GM11168 (cell line): ENCODE measurements around the gene NTM.
"Not testable (repeated sequence)": the region's sequence is repeated elsewhere in the genome, so short reads cannot be mapped to it uniquely, and the experiment has no call there.

Experiments used
- in situ Hi-C: fragments of 300-500 bp; cut with MboI; formaldehyde crosslinking; loops from one replicate; pipeline ENCODE4 v1.12.0; 2022; ENCODE audit warnings: low sequenced_read_pairs; ENCODE audit not compliant: unreplicated experiment

NTM gene

DNA sequence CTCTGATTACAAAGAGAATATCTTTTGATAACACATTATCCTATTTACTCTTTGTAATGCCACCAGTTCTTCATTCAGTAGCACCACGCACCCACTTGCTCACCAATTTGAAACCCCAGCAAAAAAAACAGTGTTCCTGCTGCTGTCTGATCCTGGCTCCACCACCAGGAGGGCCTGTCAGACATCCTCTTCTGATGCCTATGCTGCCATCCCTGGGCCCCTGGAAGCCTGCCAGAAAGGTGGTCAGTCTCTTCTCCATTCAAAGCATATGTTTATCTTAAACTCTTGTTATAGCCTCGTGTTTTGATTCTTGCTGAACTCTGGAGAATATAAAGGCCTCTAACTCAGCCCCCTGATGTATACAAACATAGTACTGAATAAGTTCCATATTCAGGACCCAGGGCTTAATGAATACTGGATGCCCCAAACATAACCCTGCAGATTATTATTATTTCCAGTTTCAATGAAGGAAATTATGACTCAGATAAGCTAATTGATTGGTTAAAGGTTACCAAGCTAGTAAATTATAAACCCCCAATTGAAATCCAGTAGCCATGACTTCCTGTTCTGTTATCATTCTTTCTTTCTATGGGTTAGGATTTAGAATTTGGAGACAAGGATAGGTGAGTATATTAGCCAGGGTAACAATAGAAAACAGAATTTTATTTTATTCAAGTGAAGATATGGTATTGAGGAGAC, 116.7 kb downstream of the NTM start:
- in situ Hi-C loops, result no loop called here

DNA sequence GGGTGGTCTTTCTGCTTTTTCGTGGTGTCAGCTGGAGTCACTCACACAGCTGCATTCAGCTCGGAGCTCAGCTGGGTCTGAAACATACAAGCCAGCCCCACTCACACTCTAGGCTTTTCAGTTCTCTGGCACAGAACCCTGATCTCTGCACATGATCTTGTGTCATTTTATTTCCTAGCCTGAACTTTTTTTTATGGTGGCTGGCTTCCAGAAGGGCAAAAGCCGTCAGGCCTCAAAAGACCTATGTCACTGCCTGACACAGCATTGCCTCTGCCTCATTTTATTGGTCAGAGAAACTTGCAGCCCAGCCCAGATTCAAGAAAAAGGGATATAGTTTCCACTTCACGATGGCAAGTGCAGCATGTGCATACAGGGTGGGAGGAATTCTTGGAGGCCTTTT, 117.8 kb downstream of the NTM start:
- in situ Hi-C loops, result no loop called here

DNA sequence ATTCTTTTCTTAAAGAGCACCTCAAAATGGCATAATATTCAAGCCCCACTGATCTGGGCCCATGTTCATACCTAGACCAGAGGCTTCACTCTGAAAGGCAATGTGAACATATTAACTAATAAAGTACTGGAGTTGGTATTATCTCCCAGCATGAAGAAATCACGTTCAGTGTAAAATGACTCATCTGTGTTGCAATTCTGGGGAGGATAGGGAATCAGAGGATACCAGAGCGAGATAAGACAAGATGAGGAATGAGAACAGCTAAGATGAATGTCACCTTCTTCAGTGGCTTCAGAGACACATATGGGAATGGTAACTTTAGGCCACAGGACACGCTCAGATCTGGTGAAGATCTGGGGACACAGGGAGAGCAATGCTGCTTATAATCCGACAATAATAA, 121.1 kb downstream of the NTM start:
- in situ Hi-C loops, result no loop called here

GRCh38 chr11:131495423-131495822, 125.0 kb downstream of the NTM start:
- in situ Hi-C loops, result no loop called here

GRCh38 chr11:131497686-131498085, 127.3 kb downstream of the NTM start:
- in situ Hi-C loops, result not testable (repeated sequence)

DNA sequence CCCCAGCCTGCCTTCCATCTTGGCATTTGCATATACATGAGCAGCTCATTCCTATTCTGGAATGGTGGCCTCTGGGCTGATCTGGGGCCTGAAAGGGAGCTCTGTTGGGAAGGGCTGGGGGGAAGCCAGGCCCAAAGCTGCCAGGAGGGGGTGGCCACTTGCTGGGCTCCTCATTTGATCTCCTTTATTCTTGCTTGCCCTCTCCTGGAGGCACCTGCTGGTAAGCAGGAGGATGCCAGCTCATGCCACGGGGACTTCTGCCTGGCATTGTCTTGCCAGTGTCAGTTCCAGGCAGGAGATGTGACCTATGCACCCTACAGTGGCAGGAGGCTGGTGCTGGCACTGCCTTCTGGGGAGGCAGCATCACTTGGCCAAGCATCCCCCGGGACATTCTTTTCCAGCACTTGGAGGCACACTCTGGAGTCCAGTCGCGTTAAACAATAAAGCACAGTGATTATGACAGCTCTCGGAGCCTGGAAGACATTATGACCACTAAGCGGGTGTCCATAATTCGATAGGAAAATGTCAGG, 128.3 kb downstream of the NTM start:
- in situ Hi-C loops, result no loop called here

DNA sequence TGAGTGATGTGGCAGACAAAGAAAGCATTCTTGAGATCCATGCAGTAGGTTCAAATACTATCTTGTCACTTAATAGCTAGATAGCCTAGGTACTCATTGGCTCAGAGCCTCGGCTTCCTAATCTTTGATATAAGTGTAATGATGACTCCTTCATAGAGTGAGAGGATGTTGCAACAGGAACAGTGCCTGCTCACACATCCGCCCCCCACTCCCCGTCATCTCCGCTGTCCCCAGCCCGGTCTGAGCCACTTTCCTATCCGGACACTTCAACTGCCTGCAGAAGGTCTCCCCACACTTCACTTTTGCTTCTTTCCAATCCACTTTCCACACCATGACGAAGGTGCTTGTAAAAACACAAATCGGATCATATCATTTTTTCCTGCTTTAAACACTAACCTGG, 128.8 kb downstream of the NTM start:
- in situ Hi-C loops, result no loop called here

- in situ Hi-C loops, result loop anchor here (25.0 kb wide), 1 partner anchor 441 kb away; no protein-coding TSS in a partner anchor
These were observed 132.6 kb downstream of the NTM start for GRCh38 chr11:131503017-131503416.

DNA sequence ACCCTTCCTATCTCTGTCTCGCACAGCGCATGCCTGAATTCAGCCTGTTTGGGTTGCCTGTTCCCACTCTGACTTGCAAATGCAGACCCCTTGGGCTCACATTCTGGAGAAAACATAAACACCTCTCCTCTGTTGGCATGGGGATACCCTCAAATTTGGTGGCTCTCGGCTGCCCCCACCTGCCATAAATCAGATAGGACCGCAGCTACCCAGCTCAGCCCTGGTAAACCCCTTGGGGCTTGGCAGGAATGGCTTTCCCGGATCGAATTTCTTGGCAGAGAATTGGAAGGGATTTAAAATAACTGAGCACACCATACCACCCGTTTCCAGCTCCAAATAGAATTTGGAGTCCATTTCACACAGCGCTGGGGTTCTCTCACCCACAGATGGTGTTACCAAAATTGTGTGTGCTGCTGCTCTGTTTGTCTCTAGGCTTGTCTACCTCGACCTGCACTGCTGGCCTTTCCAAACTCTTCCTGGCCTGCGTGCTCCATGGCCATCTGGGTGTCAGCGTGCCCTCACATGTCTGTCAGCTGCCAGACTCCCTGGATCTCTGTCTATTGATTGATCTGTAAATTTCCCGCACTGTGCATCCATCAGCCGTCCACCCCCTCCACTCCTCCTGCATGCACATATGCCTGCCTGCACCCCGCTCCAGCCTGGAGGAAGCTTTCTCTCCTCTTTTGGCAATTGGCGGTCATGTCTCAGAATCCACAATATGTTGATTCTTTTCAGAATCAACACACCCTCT, 134.0 kb downstream of the NTM start:
- in situ Hi-C loops, result loop anchor here (25.0 kb wide), 1 partner anchor 442 kb away; no protein-coding TSS in a partner anchor

DNA sequence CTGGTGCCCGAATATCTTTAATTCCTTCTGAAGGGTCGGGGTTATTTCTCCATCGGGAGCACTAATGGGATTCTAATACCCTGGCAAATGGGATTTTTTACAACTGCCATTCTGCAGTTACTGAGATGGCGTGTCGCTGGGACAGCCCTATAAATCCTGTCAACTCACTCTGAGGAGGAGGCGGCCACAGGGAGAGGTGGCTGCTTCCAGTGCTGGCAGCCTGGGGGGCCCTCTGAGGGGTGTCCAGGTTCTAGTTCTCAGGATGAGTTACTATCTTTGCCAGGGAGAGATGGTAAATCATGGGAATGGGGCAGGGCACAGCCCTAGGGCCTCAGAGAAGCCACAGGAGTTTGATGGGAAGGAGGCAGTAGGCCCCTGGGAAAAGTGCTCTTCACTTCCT, 135.9 kb downstream of the NTM start:
- in situ Hi-C loops, result loop anchor here (25.0 kb wide), 1 partner anchor 444 kb away; no protein-coding TSS in a partner anchor

- in situ Hi-C loops, result loop anchor here (25.0 kb wide), 1 partner anchor 448 kb away; no protein-coding TSS in a partner anchor
These were observed 140.2 kb downstream of the NTM start for GRCh38 chr11:131510662-131511061.

DNA sequence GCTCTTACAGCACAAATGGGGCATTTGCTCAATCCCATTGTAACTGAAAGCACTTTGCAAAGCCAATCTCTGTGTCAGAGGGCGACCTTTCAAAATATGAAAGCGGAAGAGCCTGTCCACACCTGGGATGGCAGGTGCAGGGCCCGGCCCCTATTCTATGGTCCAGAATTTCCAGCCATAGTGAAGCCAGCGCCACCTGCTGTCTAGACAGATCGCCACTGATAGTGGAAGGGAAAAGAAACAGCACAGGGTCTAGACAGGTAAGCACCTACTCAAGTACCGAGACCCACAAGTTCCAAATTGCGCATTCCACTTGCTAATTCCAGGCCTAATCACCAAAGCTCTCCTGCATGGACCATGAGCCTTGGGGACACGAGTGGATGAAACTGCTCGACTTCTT, 141.4 kb downstream of the NTM start:
- in situ Hi-C loops, result loop anchor here (25.0 kb wide), 1 partner anchor 449 kb away; no protein-coding TSS in a partner anchor

DNA sequence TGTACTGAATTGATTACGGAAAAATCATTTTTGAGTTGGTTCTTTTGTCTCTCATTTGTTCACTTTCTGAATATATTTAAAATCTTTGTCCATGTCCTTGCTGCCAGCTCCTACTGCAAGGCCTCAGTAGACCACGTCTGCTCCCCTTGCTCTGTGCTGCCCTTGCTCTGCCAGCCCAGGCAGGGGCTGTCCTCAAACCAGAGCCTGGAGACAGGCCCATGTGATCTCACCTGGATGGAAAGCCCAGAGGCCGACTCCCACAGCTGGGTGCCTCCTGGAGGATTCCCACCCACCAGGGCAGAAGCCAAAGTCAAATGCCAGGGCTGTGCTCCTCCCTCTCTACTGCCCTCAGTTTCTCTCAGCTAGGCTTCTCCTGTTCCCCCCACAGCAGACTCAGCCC, 141.8 kb downstream of the NTM start:
- in situ Hi-C loops, result loop anchor here (25.0 kb wide), 1 partner anchor 450 kb away; no protein-coding TSS in a partner anchor

DNA sequence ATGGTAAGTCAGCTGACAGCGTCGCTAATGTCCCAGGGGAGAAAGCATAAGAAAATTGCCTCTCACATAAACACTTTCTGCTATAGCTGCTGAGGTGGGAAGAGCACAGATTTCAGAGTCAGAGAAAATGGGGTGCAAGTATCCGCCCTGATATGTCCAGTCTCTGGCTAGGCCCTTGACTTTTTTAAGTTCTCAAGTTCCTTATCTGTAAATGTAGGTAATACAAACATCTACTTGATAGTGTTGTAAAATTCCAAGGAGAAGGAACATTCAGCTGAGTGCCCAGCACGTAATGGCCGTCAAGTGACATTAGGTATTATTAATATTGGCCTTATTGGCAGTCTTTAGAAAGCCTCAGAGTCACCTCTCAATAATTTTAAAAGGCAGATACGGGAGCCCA, 143.6 kb downstream of the NTM start:
- in situ Hi-C loops, result loop anchor here (25.0 kb wide), 1 partner anchor 452 kb away; no protein-coding TSS in a partner anchor

DNA sequence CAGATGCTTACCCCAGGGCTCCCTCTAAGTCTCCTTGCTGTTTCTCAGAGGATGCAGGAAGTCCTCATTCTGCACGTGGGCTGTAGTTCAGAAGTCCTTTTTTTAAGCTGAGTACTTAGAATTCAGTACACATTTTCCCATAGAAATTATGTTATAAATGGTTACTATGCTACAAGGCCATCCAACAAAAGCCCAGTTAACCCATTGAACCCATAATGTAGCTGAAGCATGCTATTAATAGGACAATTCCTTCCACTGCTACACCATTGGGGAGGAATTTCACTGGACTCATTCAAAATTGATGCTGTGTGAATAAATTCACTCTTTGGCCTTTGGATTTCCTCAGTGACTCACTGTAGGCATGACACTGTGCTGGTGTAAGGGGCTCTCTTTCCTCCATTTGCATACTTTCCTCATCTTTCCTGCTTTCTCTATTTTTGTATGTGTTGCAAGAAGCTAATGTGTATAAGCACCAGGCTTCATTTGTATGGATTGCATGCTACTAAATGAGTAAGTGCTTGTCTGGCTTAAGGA, 148.0 kb downstream of the NTM start:
- in situ Hi-C loops, result loop anchor here (25.0 kb wide), 1 partner anchor 456 kb away; no protein-coding TSS in a partner anchor

- in situ Hi-C loops, result loop anchor here (25.0 kb wide), 1 partner anchor 461 kb away; no protein-coding TSS in a partner anchor
These were observed 152.4 kb downstream of the NTM start for GRCh38 chr11:131522851-131523250.

DNA sequence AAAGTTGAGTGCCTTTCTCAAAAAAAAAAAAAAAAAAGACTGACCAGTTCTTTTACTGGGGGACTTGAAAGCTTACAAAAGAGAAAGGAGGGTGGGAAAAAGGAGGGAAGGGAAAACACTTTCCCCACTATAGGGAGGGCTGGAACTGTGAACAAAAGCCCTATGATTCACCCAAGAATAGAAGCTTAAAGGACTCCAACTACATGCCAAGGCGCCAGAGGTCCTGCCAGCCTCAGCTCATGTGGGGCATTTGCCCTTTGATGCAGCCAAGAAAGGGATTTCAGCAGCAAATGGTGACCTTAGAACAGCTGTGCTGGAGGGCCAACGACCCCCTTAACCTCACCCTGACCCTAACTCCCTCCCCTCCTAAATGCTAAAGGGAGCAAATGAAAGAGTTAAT, 160.0 kb downstream of the NTM start:
- in situ Hi-C loops, result no loop called here

DNA sequence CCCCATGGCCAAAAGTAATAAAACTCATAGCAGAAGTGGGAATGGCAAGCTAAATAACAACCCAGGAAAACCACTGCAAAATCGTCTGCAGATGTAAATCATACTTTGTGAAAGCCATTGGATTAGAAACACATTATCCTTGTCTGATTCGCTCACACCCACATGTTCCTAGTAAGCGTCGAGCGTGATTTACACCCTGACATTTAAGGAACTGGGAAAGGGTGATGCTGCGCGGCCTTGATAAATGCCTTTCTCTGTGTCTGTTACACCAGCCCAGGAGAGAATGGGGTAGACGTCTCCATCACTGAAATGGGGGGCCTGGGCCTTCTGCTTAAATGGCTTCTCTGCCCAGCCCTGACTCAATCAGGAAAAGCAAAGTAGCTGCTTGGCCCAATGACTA, 162.7 kb downstream of the NTM start:
- in situ Hi-C loops, result no loop called here

GRCh38 chr11:131533998-131534397, 163.6 kb downstream of the NTM start:
- in situ Hi-C loops, result no loop called here

- in situ Hi-C loops, result no loop called here
These were observed 164.2 kb downstream of the NTM start for GRCh38 chr11:131534611-131535010.

DNA sequence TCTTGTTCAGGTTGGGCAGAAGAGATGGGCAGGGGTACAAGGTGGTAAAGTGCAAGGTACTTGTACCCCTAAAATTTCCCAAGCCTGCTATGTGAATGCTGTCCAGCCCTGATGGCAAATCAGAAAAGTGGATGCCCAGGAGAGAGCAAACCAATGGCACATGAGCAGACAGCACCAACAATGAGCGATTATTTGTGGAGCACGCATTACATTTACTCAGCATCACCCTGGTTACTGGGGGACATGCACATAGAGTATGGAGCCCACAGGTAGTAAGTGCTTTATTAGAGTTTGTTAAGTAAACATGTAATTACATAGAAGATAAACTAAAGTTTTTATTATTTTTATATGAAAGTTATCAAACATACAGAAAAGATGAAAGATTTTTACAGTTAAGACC, 165.7 kb downstream of the NTM start:
- in situ Hi-C loops, result no loop called here
